SK-N-SH (cell line): Measurements from ENCODE around the gene TTC23. TPM values are rescaled to one million over a fixed set of nuclear protein-coding genes. Genes with fewer than 3 reads are reported as not detected.

Source experiments
- CTCF ChIA-PET: fragments of 300-600, 350-600 bp; formaldehyde crosslinking; extraction: SDS; loops from one replicate; lab custom pipeline; 2021; lab: Yijun Ruan, JAX
- POLR2A ChIA-PET: fragments of 350-600 bp; sonication (Branson Sonifier 250); formaldehyde crosslinking; extraction: SDS; loops from one replicate; lab custom pipeline; 2020; ENCODE audit warnings: antibody characterized with exemption, inconsistent platforms; lab: Yijun Ruan, JAX
- DNase-seq: peaks from one replicate; pipeline ENCODE4 v3.0.0; 2012
- H2AFZ ChIP-seq: fragments of 200-600 bp; sonication (generic); 2 replicates; pipeline ENCODE4 v1.8.1; 2016; ENCODE audit warnings: antibody characterized with exemption, mild to moderate bottlenecking, low read depth
- H3F3A ChIP-seq: fragments of 200-600 bp; sonication (generic); replicated peaks from 2 replicates; pipeline ENCODE3; 2016; ENCODE audit warnings: antibody characterized with exemption, mild to moderate bottlenecking; ENCODE audit not compliant: insufficient read depth
- H3K27ac ChIP-seq, 2 experiments: fragments of 200-500 bp in 1 of 2; fragments of 200-600 bp in 1 of 2; sonication (Bioruptor generic) in 1 of 2; sonication (generic), shearing (Covaris generic) in 1 of 2; 2 replicates each; pipeline versions ENCODE4 v1.5.1 to v1.6.1; 2014 to 2016; ENCODE audit warnings: low read depth in 2 of 2, inconsistent platforms in 1 of 2, low read length in 1 of 2, mild to moderate bottlenecking in 1 of 2, mixed read lengths in 1 of 2
- H3K27me3 ChIP-seq: fragments of 200-600 bp; sonication (generic), shearing (Covaris generic); 2 replicates; pipeline ENCODE4 v1.6.1; 2016; ENCODE audit warnings: mixed run types; ENCODE audit not compliant: insufficient read depth
- H3K36me3 ChIP-seq, 2 experiments: fragments of 200-500 bp in 1 of 2; fragments of 200-600 bp in 1 of 2; sonication (Bioruptor generic) in 1 of 2; sonication (generic) in 1 of 2; replicated peaks in 1 of 2; 2 replicates each; pipeline versions ENCODE3 to v1.5.1; 2014 to 2016; ENCODE audit warnings: low read length in 1 of 2, mild to moderate bottlenecking in 1 of 2; ENCODE audit not compliant: insufficient read depth in 2 of 2, control insufficient read depth in 1 of 2
- H3K4me1 ChIP-seq, 2 experiments: fragments of 200-500 bp in 1 of 2; fragments of 200-600 bp in 1 of 2; sonication (Bioruptor generic) in 1 of 2; sonication (generic), shearing (Covaris generic) in 1 of 2; 2 replicates each; pipeline versions ENCODE4 v1.5.1 to v1.6.1; 2014 to 2016; ENCODE audit warnings: low read depth in 1 of 2, low read length in 1 of 2, mixed run types in 1 of 2; ENCODE audit not compliant: insufficient read depth in 2 of 2, control insufficient read depth in 1 of 2
- H3K4me2 ChIP-seq: fragments of 200-600 bp; sonication (generic), shearing (Covaris generic); 2 replicates; pipeline ENCODE4 v1.6.1; 2017; ENCODE audit warnings: mixed run types
- H3K4me3 ChIP-seq, 2 experiments: fragments of 200-500 bp in 1 of 2; fragments of 200-600 bp in 1 of 2; sonication (Bioruptor generic) in 1 of 2; sonication (generic), shearing (Covaris generic) in 1 of 2; 2 replicates each; pipeline versions ENCODE4 v1.5.1 to v1.8.1; 2014 to 2016; ENCODE audit warnings: low read depth in 2 of 2, inconsistent platforms in 1 of 2, low read length in 1 of 2, mild to moderate bottlenecking in 1 of 2, mixed read lengths in 1 of 2, moderate library complexity in 1 of 2
- H3K79me2 ChIP-seq: fragments of 200-600 bp; sonication (generic); 2 replicates; pipeline ENCODE4 v1.8.1; 2017; ENCODE audit warnings: mild to moderate bottlenecking; ENCODE audit not compliant: insufficient read depth
- H3K9ac ChIP-seq: fragments of 200-600 bp; sonication (generic); 2 replicates; pipeline ENCODE4 v1.6.1; 2017; ENCODE audit warnings: mixed run types
- H3K9me2 ChIP-seq: fragments of 200-600 bp; sonication (generic); 2 replicates; pipeline ENCODE4 v1.6.1; 2017; ENCODE audit warnings: mixed run types
- H3K9me3 ChIP-seq: fragments of 200-600 bp; sonication (generic); 2 replicates; pipeline ENCODE4 v1.6.1; 2017; ENCODE audit warnings: mixed run types, mild to moderate bottlenecking, moderate library complexity
- H4K20me1 ChIP-seq: fragments of 200-600 bp; sonication (generic); 2 replicates; pipeline ENCODE4 v1.6.1; 2017; ENCODE audit warnings: mild to moderate bottlenecking, mixed run types; ENCODE audit not compliant: insufficient read depth
- CHD2 ChIP-seq: fragments of 150-350 bp; IDR thresholded peaks from 2 replicates; pipeline ENCODE4 v1.6.1; 2018; ENCODE audit warnings: low read length; ENCODE audit not compliant: partially characterized antibody
- CTCF ChIP-seq: fragments of 200-600 bp; sonication (generic); IDR thresholded peaks from 2 replicates; pipeline ENCODE4 v1.6.1; 2017; ENCODE audit warnings: antibody characterized with exemption, mild to moderate bottlenecking, moderate library complexity
- ELF1 ChIP-seq: IDR thresholded peaks from 2 replicates; pipeline ENCODE4 v1.4.0; 2012
- EP300 ChIP-seq, 2 experiments: IDR thresholded peaks; 2 replicates each; pipeline versions ENCODE4 v1.4.0 to v1.6.1; 2012; ENCODE audit warnings: borderline replicate concordance in 1 of 2, low read depth in 1 of 2, low read length in 1 of 2
- EZH2phosphoT487 ChIP-seq: fragments of 200-600 bp; sonication (generic); IDR thresholded peaks from 2 replicates; pipeline ENCODE4 v1.6.1; 2017; ENCODE audit warnings: low read depth, mixed run types, mild to moderate bottlenecking, antibody characterized with exemption, moderate library complexity, borderline replicate concordance
- FOSL2 ChIP-seq: IDR thresholded peaks from 2 replicates; pipeline ENCODE4 v1.4.0; 2012; ENCODE audit warnings: low read depth, mild to moderate bottlenecking, moderate library complexity, borderline replicate concordance
- GATA2 ChIP-seq: sonication (generic); formaldehyde crosslinking; IDR thresholded peaks from 2 replicates; pipeline ENCODE4 v1.5.0; 2020; ENCODE audit warnings: mild to moderate bottlenecking, missing genetic modification reagents
- MEF2A ChIP-seq: IDR thresholded peaks from 2 replicates; pipeline ENCODE4 v1.4.0; 2012; ENCODE audit warnings: low read depth, borderline replicate concordance
- MXI1 ChIP-seq: IDR thresholded peaks from 2 replicates; pipeline ENCODE4 v1.6.1; 2012; ENCODE audit warnings: mild to moderate bottlenecking, low read depth, low read length, improper control_type of control experiment
- NFIC ChIP-seq: IDR thresholded peaks from 2 replicates; pipeline ENCODE4 v1.4.0; 2012; ENCODE audit warnings: borderline replicate concordance
- NRF1 ChIP-seq: IDR thresholded peaks from 2 replicates; pipeline ENCODE4 v1.6.1; 2012; ENCODE audit warnings: low read depth, mild to moderate bottlenecking, low read length
- RFX5 ChIP-seq: IDR thresholded peaks from 2 replicates; pipeline ENCODE4 v1.6.1; 2012; ENCODE audit warnings: mild to moderate bottlenecking, improper control_type of control experiment, low read length
- RXRA ChIP-seq: IDR thresholded peaks from 2 replicates; pipeline ENCODE4 v1.4.0; 2012; ENCODE audit warnings: low read depth, mild to moderate bottlenecking, borderline replicate concordance
- SMC3 ChIP-seq: IDR thresholded peaks from 2 replicates; pipeline ENCODE4 v1.6.1; 2012; ENCODE audit warnings: low read depth, low read length, improper control_type of control experiment
- TAF1 ChIP-seq: IDR thresholded peaks from 2 replicates; pipeline ENCODE4 v1.6.1; 2012; ENCODE audit warnings: low read depth, mild to moderate bottlenecking, low read length, moderate library complexity, borderline replicate concordance
- TCF12 ChIP-seq: IDR thresholded peaks from 2 replicates; pipeline ENCODE4 v1.4.0; 2012
- YY1 ChIP-seq: IDR thresholded peaks from 2 replicates; pipeline ENCODE4 v1.4.0; 2012; ENCODE audit warnings: low read depth, mild to moderate bottlenecking
- WGBS: methylation state at CpG from one replicate; pipeline ENCODE4 v1.1.6; 2017; ENCODE audit warnings: low lambda C conversion rate; 5-methylcytosine and 5-hydroxymethylcytosine counted together
- polyA plus RNA-seq, 3 experiments: library from polyadenylated mRNA; depleted of rRNA; stranded (reverse); fragments of >200 nt; gene quantifications; 2 replicates each; pipeline ENCODE4 v1.2.3, GENCODE V29; 2012
- TF ChIP-seq, protein P1 (sequence below): IDR thresholded peaks from 2 replicates; pipeline ENCODE4 v1.4.0; 2012; ENCODE audit warnings: low read depth, borderline replicate concordance
- TF ChIP-seq, protein P2 (sequence below): fragments of 150-350 bp; IDR thresholded peaks from 2 replicates; pipeline ENCODE4 v1.6.1; 2017; ENCODE audit warnings: antibody characterized with exemption, low read length, low read depth, borderline replicate concordance
- TF ChIP-seq, protein P3 (sequence below): IDR thresholded peaks from 2 replicates; pipeline ENCODE4 v1.4.0; 2012; ENCODE audit warnings: low read depth, borderline replicate concordance

The TTC23 gene
- polyA plus RNA-seq, 1 of the 3 experiments (the other 2 are of a cell fraction): 0.79 TPM

GRCh38 chr15:99106417-99107220 lies 142.8 kb downstream of the TTC23 start:
- Histone ChIP-seq H3K79me2 (no peaks in the 10 kb centered on the region; the same call in 1 of the 2 replicates), H2AFZ (0 out of 2 replicates have a peak overlapping the region, but pooled peaks have one; percentile 71), H3K36me3 (peaks cover 0 to 5% of the 10 kb centered on the region in 2 experiments), H3K27me3 (no peaks in the 10 kb centered on the region), H3K4me1 (peaks cover 0 to 10% of the 10 kb centered on the region in 2 experiments; a peak in 2 of 4 replicates), H3K9me2 (no peaks in the 10 kb centered on the region), H3K27ac (no peak overlapping the region), H3K4me2 (peak overlapping the region; percentile 82), H3K4me3 (peak overlapping the region; percentile 58 to 62; a peak in 3 of 4 replicates), H3K9me3 (no peaks in the 10 kb centered on the region), H4K20me1 (no peaks in the 10 kb centered on the region), H3F3A (peaks cover 6% of the 10 kb centered on the region), H3K9ac (no peak overlapping the region)
- no peak for DNase-seq
- TF ChIP-seq, protein P1, sequence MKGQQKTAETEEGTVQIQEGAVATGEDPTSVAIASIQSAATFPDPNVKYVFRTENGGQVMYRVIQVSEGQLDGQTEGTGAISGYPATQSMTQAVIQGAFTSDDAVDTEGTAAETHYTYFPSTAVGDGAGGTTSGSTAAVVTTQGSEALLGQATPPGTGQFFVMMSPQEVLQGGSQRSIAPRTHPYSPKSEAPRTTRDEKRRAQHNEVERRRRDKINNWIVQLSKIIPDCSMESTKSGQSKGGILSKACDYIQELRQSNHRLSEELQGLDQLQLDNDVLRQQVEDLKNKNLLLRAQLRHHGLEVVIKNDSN: no peak
- TF ChIP-seq MEF2A: no peak
- no peak for TF ChIP-seq NFIC
- TF ChIP-seq YY1: no peak
- no peak for TF ChIP-seq CHD2
- no peak for TF ChIP-seq RFX5
- no peak for TF ChIP-seq NRF1
- TF ChIP-seq RXRA: no peak
- no peak for TF ChIP-seq MXI1
- TF ChIP-seq, protein P2, sequence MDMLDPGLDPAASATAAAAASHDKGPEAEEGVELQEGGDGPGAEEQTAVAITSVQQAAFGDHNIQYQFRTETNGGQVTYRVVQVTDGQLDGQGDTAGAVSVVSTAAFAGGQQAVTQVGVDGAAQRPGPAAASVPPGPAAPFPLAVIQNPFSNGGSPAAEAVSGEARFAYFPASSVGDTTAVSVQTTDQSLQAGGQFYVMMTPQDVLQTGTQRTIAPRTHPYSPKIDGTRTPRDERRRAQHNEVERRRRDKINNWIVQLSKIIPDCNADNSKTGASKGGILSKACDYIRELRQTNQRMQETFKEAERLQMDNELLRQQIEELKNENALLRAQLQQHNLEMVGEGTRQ: no peak
- TF ChIP-seq, protein P3, sequence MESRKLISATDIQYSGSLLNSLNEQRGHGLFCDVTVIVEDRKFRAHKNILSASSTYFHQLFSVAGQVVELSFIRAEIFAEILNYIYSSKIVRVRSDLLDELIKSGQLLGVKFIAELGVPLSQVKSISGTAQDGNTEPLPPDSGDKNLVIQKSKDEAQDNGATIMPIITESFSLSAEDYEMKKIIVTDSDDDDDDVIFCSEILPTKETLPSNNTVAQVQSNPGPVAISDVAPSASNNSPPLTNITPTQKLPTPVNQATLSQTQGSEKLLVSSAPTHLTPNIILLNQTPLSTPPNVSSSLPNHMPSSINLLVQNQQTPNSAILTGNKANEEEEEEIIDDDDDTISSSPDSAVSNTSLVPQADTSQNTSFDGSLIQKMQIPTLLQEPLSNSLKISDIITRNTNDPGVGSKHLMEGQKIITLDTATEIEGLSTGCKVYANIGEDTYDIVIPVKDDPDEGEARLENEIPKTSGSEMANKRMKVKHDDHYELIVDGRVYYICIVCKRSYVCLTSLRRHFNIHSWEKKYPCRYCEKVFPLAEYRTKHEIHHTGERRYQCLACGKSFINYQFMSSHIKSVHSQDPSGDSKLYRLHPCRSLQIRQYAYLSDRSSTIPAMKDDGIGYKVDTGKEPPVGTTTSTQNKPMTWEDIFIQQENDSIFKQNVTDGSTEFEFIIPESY: no peak
- no peak for TF ChIP-seq EP300 (IDR thresholded peaks at IDR 0.05; ENCODE audit: borderline replicate concordance in 1 of 2, low read depth in 1 of 2, low read length in 1 of 2)
- no peak for TF ChIP-seq EZH2phosphoT487
- TF ChIP-seq FOSL2: no peak
- TF ChIP-seq CTCF: no peak
- TF ChIP-seq SMC3: no peak
- TF ChIP-seq ELF1: no peak
- no peak for TF ChIP-seq TCF12
- no peak for TF ChIP-seq TAF1
- TF ChIP-seq GATA2: no peak
- POLR2A ChIA-PET: no interaction called here
- WGBS: 88% methylated on average over 12 of the region's 15 CpGs
- CTCF ChIA-PET: interaction anchor here (0.6 to 12.3 kb wide), 17 partner anchors 8 to 597 kb away, joined by 3 to 149 read pairs (median 7); no protein-coding TSS in a partner anchor
